Astrocyte of the hippocampus (primary cell): ENCODE data around the gene SELENOT.
"Not testable (repeated sequence)": the region's sequence is repeated elsewhere in the genome, so short reads cannot be mapped to it uniquely, and the experiment has no call there.

Experiments used
- DNase-seq: peaks from one replicate; pipeline ENCODE4 v3.0.0; 2011; ENCODE audit warnings: low read depth, low spot score

Gene SELENOT

GRCh38 chr3:150607267-150608065 lies 4.3 kb downstream of the SELENOT start:
- no peak for DNase-seq

- no peak for DNase-seq
Measured at GRCh38 chr3:150609988-150610387, 6.9 kb downstream of the SELENOT start.

GRCh38 chr3:150610785-150611184 lies 7.7 kb downstream of the SELENOT start:
- no peak for DNase-seq

GRCh38 chr3:150611666-150612065 lies 8.5 kb downstream of the SELENOT start:
- DNase-seq, result no peak

GRCh38 chr3:150612494-150612893 lies 9.4 kb downstream of the SELENOT start:
- DNase-seq, result no peak

GRCh38 chr3:150613034-150613433 lies 9.9 kb downstream of the SELENOT start:
- no peak for DNase-seq

- DNase-seq, result no peak
Measured at GRCh38 chr3:150613709-150614480, 10.8 kb downstream of the SELENOT start.

- DNase-seq, result no peak
Measured at GRCh38 chr3:150620002-150620689, 17.0 kb downstream of the SELENOT start.

GRCh38 chr3:150622955-150623354 lies 19.8 kb downstream of the SELENOT start:
- not testable (repeated sequence) for DNase-seq

GRCh38 chr3:150623945-150624344 lies 20.8 kb downstream of the SELENOT start:
- no peak for DNase-seq

GRCh38 chr3:150626148-150626930 lies 23.2 kb downstream of the SELENOT start:
- DNase-seq, result no peak

GRCh38 chr3:150627557-150627956 lies 24.4 kb downstream of the SELENOT start:
- DNase-seq, result no peak

- no peak for DNase-seq
Measured at GRCh38 chr3:150631515-150632221, 28.5 kb downstream of the SELENOT start.

- DNase-seq, result peak; percentile 20
Measured at GRCh38 chr3:150635076-150635475, 32.0 kb downstream of the SELENOT start.

- DNase-seq, result peak; percentile 59
Measured at GRCh38 chr3:150635526-150635925, 32.4 kb downstream of the SELENOT start.

- no peak for DNase-seq
Measured at GRCh38 chr3:150636258-150636657, 33.1 kb downstream of the SELENOT start.

GRCh38 chr3:150639262-150639661 lies 36.1 kb downstream of the SELENOT start:
- no peak for DNase-seq

- DNase-seq, result no peak
Measured at GRCh38 chr3:150640256-150640655, 37.1 kb downstream of the SELENOT start.

GRCh38 chr3:150653110-150653561 lies 50.0 kb downstream of the SELENOT start:
- DNase-seq, result no peak

GRCh38 chr3:150656316-150656715 lies 53.2 kb downstream of the SELENOT start:
- DNase-seq, result no peak
